CD4-positive, alpha-beta T cell treated with Interleukin-17A for 4 hours (primary cell): ENCODE data around the gene OR1I1.

Experiments
- DNase-seq: peaks from one replicate; pipeline ENCODE4 v3.0.0-alpha.2; 2020; ENCODE audit warnings: mixed read lengths

OR1I1 gene

GRCh38 chr19:15099017-15099582 is 17.1 kb downstream of the OR1I1 start:
- DNase-seq = no peak

GRCh38 chr19:15101479-15102082 is 19.6 kb downstream of the OR1I1 start:
- DNase-seq = peak; percentile 69

- DNase-seq = no peak
Measured at GRCh38 chr19:15104003-15104402, 22.0 kb downstream of the OR1I1 start.

GRCh38 chr19:15104411-15104810 is 22.4 kb downstream of the OR1I1 start:
- no peak for DNase-seq

- DNase-seq = no peak
Measured at GRCh38 chr19:15105044-15105443, 23.0 kb downstream of the OR1I1 start.

GRCh38 chr19:15107061-15108010 is 25.3 kb downstream of the OR1I1 start, which contains the start of gene SYDE1:
Gene SYDE1 (plus strand): TSS chr19:15107401. CDS start chr19:15107434, 33 bp downstream.
- peak; percentile 35 for DNase-seq

GRCh38 chr19:15108145-15108844 is 26.3 kb downstream of the OR1I1 start:
- DNase-seq = no peak

- DNase-seq = no peak
Measured at GRCh38 chr19:15108845-15109767, 27.1 kb downstream of the OR1I1 start.

- no peak for DNase-seq
Measured at GRCh38 chr19:15109768-15110417, 27.9 kb downstream of the OR1I1 start.

GRCh38 chr19:15110418-15110815 is 28.4 kb downstream of the OR1I1 start:
- no peak for DNase-seq

GRCh38 chr19:15111758-15112157 is 29.7 kb downstream of the OR1I1 start:
- DNase-seq = no peak

- DNase-seq = no peak
Measured at GRCh38 chr19:15112385-15112784, 30.4 kb downstream of the OR1I1 start.

GRCh38 chr19:15113245-15114152 is 31.5 kb downstream of the OR1I1 start:
- DNase-seq = no peak

- no peak for DNase-seq
Measured at GRCh38 chr19:15114153-15114540, 32.1 kb downstream of the OR1I1 start.

GRCh38 chr19:15115080-15115479 is 33.1 kb downstream of the OR1I1 start:
- no peak for DNase-seq

GRCh38 chr19:15115762-15116615 is 34.0 kb downstream of the OR1I1 start:
- DNase-seq = no peak

GRCh38 chr19:15116856-15117255 is 34.8 kb downstream of the OR1I1 start:
- no peak for DNase-seq

- no peak for DNase-seq
Measured at GRCh38 chr19:15118248-15118647, 36.2 kb downstream of the OR1I1 start.

- no peak for DNase-seq
Measured at GRCh38 chr19:15118789-15119494, 36.9 kb downstream of the OR1I1 start.
